ENCODE measurements around the gene FOXJ2.
"Not testable (repeated sequence)": the region's sequence is repeated elsewhere in the genome, so short reads cannot be mapped to it uniquely, and the experiment has no call there.

Gene FOXJ2

DNA sequence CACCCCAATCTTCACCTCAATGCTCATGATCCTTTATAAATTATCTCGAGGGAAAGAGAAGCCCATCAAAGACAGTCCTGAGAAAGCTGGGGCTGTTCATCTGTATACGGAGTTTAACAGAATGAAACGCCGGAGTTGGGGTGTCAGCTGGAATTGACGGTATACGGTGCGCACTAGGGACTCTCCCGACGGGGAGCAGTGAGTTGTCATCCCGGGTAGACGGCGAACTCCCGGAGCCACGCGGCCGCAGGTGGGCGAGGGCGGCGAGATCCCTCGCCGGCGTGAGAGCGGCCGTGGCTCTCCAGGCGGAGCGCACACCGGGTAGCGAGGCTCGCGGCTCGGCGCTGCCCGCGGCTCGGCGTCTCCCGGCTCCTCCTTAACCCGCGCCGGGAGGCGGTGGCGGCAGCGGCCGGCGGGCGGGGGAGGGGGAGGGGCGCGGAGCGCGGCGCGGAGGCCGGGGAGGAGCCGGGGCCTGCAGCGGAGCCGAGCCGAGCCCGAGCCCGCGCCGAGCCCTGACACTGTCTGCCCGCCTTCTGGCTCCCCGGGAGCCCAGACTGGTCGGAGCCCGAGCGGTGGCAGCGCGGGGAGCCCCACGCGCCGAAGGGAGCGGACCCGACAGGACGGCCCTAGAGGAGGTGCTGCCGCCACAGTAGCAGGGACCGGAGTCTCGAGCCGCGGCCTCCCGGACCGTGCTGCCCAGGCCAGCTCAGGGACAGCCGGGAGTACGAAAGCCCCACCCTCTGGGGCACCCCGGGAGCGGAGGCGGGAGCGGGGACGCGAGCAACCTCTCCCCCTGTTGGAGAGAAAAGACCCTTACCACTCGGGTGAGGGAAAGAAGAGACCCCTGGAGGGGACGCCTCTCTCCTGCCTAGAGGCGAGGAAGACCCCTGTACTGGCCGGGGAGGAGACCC is at the start of gene FOXJ2:
FOXJ2 (plus strand) TSS at position 475 of the 911 bp plus-strand sequence. CDS start 7,117 bp downstream, outside the sequence.
- peak; percentile 70 for DNase-seq (ENCODE audit: low read depth)

DNA sequence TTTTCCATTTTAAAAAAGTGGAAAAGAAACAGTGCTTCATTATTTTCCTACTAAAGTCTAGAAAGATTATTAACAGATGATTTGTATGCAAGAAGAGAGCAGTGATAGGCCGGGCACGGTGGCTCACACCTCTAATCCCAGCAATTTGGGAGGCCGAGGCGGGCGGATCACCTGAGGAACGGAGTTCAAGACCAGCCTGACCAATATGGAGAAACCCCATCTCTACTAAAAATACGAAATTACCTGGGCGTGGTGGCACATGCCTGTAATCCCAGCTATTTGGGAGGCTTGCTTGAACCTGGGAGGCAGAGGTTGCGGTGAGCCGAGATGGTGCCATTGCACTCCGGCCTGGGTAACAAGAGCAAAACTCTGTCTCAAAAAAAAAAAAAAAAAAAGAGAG is 49.5 kb upstream of the FOXJ2 start:
- DNase-seq (ENCODE audit: low read depth): not testable (repeated sequence)

DNA sequence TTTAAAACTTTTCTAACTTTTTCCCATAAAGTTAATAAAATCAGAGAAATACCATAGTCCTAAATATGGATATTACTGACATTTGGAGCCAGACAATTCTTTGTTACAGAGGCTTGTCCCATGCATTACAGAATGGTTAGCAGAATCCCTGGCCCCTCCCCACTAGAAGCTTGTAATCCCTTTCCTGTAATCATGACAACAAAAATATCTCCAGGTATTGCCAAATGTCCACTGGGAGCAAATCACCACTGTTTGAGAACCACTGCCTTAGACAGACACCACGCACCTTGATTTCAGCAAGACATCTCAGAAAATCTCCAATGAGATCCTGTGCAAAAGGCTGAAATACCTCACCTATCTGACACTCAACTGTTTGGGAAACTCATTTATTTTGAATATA is 49.1 kb upstream of the FOXJ2 start:
- not testable (repeated sequence) for DNase-seq (ENCODE audit: low read depth)

DNA sequence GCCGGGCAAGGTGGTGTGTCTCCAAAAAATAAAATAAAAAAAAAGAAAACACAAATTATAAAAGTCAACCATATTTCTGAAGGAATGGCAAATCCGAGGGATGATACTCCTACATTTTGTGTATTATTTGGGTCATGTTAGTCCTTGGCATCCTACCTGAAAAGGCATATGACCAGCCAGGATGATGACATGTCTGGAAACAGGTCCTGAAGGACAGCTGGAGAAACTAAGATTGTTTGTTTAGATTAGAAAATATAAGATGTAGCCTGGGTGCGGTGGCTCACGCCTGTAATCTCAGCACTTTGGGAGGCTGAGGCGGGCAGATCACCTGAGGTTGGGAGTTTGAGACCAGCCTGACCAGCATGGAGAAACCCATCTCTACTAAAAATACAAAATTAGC is 47.6 kb upstream of the FOXJ2 start:
- DNase-seq (ENCODE audit: low read depth): no peak

DNA sequence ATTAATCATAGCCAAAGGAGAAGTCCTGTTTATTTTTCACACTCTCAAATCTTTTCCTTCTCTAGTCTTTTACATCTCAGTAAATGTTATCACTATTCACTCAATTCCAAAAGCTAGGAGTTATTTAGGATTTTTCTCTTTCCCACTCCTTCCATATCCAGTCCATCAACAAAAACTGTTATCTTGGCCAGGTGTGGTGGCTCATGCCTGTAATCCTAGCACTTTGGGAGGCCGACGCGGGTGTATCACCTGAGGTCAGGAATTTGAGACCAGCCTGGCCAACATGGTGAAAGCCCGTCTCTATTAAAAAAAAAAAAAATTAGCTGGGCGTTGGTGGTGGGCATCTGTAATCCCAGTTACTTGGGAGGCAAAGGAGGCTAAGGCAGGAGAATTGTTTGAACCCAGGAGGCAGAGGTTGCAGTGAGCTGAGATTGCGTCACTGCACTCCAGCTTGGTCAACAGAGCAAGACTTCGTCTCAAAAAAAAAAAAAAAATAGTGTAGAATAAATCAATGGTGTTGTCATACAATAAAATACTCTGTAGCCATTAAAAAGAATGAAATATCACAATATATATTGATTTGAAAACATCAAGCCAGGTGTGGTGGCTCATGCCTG is 46.6 kb upstream of the FOXJ2 start:
- DNase-seq (ENCODE audit: low read depth): no peak

DNA sequence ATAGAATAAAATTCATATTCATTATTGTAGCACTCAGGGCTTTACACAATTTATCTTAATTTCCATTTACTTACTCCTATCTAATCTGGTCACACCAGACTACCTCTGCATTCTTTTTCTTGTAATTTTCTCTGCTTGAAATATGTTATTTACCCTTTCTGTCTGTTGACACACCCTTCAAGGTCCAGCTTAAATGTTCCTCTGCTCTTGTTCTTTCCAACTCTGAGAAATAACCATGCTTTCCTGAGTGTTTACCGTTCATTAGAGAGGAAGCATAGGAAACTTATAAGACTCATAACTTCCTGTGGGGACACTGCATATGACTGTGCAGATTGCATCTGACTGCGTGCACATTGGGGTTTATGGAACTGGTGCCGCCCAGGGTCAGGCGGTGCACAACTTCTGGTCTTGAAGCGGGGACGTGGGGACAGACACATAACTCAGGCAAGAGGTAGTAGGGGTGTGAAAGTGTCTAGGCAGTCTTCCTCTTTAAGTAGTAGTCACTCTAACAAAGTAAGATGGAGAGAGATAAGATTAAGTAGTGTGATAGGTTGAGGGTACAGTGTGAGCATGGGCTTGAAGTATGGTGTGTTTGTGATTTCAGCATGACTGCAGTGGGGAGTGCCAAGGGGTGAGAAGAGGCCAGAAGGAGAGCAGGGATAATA is 42.6 kb upstream of the FOXJ2 start:
- DNase-seq (ENCODE audit: low read depth): peak; percentile 23

DNA sequence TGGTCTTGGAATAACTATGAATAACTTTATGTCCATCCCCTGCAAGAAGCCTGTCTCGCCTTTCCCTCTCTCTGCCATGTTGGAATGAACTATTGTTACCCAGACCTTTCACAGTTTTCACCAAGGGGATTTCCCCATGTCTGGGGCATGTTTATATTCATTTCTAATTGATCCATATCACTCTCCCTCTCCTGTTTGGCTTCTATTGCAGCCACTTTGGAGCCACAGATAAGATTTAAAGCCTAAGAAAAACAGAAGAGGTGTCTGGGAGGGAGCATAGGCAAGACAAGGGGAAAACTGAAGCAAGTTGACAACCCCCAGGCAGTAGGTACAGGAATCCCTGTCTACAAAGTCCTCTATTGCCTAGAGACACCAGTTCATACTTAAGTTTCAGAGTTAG is 41.0 kb upstream of the FOXJ2 start:
- DNase-seq (ENCODE audit: low read depth): no peak

DNA sequence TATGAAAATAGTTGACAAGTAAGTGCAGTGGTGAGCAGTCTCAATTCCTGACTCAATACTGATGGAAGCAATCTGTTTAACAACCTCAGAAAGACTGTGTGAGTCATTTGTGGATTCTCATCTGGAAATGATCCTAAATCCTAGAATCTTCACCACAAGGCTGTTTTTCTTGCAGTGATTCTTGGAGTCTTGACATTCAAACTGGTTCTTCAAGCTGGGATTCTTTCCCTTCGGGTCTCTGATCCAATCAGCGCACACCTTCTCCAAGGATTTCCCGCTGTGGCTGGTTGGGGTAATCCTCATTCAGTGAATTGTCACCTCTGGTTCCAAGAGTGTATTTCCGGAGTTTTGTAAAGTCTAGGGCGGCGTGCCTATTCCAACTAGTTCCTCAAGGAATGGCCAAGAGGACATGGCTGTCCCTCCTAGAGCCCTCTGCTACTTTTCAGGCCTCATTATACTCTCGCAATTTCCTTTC is 37.7 kb upstream of the FOXJ2 start:
- no peak for DNase-seq (ENCODE audit: low read depth)

DNA sequence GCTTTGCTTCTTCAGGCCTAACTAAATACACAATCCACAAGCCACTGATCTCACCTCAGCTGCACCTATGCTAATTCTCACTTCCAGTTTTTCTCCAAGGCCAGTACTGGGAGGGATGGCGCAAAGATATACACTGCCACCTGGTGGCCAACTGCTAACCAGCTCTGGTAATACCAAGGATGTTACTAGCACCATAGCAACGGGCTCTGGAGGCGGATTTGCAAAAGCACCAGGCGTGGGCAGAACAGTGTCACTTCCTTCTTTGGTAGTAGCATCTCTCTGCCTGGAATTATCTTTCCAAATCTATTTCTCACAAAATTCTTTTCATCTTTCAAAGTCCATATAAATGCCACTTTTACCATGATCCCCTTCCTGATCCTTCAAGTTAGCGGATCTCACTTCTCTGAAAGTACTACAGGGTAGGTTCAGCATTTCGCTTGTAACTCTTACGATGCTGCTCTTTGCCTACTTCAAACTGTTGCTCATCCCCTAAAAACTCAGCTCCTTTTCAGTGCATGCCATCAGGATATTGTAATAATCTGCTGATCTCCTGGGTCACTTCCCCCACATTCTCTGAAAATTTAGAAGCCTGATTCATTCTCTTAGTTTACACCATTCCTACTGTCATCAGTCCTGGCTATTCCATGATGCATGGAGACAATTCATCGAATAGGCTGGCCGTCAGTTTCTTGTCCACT is 37.1 kb upstream of the FOXJ2 start:
- DNase-seq (ENCODE audit: low read depth): peak; percentile 91

DNA sequence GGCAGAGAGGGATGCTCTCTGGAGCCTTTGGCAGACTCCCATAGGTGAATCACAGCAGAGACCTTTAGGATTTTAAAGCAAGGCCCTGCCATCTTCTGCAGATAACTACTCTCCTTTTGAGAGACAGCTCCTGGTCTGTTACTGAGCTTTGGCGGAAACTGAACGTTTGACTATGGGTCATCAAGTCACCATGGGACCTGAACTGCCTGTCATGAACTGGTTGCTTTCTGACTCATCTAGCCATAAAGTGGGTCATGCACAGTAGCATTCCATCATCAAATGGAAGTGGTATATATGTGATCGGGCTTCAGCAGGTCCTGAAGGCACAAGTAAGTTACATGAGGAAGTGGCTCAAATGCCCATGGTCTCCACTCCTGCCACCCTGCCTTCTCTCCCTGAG is 31.7 kb upstream of the FOXJ2 start:
- not testable (repeated sequence) for DNase-seq (ENCODE audit: low read depth)

DNA sequence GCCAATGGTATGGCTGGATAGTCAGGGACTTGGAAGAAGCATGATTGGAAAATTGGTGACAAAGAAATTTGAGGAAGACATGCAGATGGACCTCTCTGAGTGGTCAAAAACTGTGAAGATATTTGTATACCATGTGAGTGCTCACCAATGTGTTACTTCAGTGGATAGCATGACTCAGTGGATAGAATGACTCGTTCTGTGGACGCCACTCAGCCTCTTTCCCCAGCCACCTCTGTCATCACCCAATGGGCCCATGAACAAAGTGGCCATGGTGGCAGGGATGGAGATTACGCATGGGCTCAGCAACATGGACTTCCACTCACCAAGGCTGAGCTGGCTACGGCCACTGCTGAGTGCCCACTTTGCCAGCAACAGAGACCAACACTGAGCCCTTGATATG is 31.0 kb upstream of the FOXJ2 start:
- not testable (repeated sequence) for DNase-seq (ENCODE audit: low read depth)

DNA sequence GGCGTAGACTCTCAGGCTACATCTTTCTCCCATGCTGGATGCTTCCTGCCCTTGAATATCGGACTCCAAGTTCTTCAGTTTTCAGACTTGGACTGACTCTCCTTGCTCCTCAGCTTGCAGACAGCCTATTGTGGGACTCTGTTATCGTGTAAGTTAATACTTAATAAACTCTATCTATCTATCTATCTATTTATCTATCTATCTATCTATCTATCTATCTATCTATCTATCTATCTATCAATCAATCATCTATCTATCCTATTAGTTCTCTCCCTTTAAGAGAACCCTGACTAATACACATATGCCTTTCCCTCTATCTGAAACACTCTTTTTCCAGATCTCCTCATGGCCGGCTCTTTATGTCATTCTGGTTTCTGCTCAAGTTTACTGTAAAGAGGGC is 27.6 kb upstream of the FOXJ2 start:
- DNase-seq (ENCODE audit: low read depth): not testable (repeated sequence)

DNA sequence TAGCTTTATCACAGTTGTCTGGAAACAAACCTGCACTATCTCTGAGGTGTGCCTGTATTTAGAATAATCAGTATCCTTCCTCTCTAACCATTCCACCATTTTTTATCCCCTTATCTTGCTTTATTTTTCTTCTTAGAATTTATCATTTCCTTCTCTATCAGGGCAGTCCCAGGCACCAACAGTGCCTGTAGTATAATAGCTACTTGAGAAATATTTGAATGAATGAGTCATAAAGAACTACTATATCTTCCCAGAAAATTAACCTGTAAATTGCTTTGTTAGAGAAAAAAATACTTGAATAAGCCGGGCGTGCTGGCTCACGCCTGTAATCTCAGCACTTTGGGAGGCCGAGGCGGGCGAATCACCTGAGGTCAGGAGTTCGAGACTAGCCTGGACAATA is 21.2 kb upstream of the FOXJ2 start:
- no peak for DNase-seq (ENCODE audit: low read depth)

DNA sequence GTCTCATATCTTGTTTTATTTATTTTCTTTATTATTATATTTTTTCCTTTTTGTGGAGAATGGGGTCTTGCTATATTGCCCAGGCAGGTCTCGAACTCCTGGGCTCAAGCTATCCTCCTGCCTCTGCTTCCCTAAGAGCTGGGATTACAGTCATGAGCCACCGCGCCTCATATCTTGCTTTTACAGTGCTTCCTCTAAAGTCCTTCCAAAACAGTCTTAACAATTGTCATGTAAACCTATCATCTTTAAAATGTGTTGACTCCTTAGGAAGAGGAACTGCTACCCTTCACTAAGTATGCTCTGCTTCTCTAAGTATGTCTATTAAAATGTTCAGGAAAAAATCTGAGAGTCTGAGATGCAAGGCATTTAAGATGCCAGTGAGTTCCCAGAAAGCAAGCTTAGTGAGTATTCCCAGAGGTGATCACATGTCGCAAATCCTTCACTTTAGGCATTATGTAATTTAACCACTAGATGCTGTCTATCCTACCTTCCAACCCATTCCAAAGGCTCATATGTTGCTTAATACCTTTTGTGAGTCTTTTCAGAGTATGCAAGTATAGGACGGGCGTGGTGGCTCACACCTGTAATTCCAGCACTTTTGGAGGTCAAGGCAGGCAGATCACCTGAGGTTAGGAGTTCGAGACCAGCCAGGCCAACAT is 19.7 kb upstream of the FOXJ2 start:
- DNase-seq (ENCODE audit: low read depth): no peak

DNA sequence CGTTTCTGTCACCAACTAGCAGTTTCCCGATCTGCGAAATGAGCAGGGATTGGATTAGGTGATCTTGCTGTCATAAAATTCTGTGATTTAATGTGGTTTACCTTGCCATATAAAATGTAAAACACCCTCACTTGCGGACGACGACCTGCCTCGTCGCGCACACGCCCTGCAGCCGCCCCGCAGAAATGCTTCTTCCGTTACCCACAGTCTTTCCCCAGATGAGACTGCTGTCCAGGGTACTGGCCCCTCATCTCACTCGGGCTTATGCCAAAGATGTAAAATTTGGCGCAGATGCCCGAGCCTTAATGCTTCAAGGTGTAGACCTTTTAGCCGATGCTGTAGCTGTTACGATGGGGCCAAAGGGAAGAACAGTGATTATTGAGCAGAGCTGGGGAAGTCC is 17.7 kb upstream of the FOXJ2 start:
- no peak for DNase-seq (ENCODE audit: low read depth)

DNA sequence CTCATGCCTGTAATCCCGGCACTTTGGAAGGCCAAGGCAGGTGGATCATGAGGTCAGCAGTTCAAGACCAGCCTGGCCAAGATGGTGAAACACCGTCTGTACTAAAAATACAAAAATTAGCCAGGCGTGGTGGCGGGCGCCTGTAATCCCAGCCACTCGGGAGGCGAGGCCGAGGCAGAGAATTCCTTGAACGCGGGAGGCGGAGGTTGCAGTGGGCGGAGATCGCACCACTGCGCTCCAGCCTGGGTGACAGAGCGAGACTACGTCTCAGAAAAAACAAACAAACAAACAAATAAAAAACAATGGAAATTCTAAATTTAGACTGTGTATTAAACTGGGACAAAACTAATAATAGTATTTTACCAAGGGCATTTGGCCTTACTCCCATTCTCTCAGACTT is 14.3 kb upstream of the FOXJ2 start:
- DNase-seq (ENCODE audit: low read depth): not testable (repeated sequence)

DNA sequence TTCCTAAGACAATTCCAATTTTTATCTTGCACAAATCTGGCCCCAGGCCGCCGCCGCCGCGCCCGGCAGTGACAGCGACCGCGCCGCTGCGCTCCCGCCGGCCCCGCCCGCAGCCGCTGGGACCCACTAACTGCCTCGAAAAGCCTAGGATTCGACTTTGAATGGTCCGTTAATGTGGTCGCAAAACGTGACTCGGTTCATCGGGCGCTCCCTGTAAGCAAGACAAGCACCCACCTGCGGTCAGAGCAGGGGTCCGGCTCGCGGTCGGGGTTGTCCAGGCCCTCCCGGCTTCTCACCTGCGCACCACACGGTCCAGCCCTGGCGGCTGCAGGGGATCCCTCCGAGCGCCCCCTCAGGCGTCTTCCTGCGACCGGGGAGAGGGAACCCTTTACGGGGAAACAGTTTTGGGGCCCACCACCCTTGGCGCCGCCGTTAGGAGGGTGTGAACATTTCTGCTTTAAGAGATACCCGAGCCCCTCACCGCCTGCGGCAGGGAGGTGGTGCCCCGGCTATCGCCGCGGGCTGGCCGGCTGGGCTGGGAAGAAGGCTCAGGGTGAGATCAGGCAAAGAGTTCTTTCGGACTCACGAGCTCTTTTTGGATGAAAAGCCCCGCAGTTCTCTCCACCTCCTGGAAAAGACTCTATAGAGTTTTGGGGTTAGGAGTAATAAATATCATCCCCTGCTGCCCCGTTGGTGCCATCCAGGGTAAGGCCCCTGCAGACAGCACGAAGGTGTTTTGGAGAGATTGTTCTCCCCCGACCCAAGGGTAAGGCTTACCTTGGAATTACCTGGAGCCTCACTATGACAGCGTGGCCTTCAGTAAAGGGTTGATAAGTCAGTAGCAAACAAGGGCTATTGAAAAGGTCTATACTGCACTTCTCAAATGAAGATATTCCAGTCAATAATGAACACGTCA is 13.6 kb upstream of the FOXJ2 start:
- no peak for DNase-seq (ENCODE audit: low read depth)

DNA sequence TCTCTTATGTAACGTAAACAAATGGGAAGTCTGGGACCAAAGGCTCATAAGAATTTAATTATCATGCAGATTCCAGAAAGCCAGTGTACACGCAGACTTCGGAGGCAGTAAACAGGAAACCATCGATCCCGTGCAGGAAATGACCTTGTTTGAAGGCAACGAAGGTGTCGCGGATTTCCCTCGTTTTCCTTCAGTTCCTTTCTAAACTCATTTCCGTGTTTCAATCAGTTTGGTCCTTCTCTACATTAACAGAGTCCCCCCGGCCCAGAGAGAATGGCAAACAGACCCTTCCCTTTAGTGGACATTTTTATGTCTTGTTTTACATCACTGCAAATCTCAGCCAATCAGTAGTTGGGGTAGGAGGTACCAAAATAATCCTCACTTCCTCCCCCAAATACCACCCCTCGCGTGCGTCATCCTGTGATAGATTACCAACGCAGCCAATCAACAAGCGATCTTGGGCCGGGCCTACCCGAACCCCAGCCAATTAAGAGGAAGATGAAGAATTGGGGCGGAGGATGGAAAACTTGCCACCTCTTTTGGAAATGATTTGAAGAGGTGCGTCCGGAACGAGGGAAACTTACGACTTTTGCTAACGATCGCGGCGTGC is 6.1 kb upstream of the FOXJ2 start:
- DNase-seq (ENCODE audit: low read depth): peak; percentile 95

DNA sequence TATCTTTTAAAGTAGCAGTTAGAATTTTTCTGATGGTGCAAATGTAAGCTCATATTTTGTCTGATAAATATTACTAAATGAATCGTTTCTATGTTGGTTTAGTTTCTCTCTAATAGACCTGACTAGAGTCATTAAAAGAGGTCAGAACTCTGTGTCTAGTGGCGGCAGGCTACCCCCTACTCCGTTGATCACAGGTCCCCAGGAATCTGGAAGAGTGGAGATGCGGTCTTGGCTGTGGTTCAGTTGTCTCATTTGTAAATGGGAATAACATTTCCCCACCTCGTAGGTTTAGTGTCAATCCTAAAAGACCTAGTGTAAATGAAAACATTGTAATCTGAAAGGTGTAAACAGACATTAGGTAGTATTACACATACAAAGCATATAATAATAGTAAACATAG is 4.7 kb upstream of the FOXJ2 start:
- no peak for DNase-seq (ENCODE audit: low read depth)

DNA sequence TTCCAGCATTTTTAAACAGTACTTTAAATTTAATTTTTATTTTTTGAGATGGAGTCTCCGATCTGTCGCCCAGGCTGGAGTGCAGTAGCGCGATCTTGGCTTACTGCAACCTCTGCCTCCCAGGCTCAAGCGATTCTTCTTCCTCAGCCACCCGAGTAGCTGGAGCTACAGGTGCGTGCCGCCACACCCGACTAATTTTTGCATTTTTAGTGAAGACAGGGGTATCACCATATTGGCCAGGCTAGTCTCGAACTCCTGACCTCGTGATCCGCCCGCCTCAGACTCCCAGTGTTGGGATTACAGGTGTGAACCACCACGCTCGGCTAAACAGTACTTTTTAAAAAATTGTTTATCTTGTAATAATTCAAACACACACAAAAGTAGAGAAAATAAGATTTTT is 4.2 kb upstream of the FOXJ2 start:
- no peak for DNase-seq (ENCODE audit: low read depth)
